GM15510 (cell line): ENCODE data around the gene TMEM97.

Experiments used
- POLR2A ChIP-seq: IDR thresholded peaks from 3 replicates; pipeline ENCODE4 v1.6.1; 2011; ENCODE audit warnings: borderline replicate concordance; ENCODE audit not compliant: insufficient read length; ENCODE audit errors: extremely low read depth

Gene TMEM97

GRCh38 chr17:28298449-28298848 is 20.6 kb upstream of the TMEM97 start:
- no peak for TF ChIP-seq POLR2A

- TF ChIP-seq POLR2A: no peak
These were observed 12.0 kb upstream of the TMEM97 start for GRCh38 chr17:28306954-28307401.

- TF ChIP-seq POLR2A: no peak
These were observed 5.2 kb upstream of the TMEM97 start for GRCh38 chr17:28313841-28314240.

- no peak for TF ChIP-seq POLR2A
These were observed 2.9 kb upstream of the TMEM97 start for GRCh38 chr17:28315846-28316705.

- TF ChIP-seq POLR2A: no peak
These were observed 1.7 kb upstream of the TMEM97 start for GRCh38 chr17:28317099-28317965.

GRCh38 chr17:28317966-28318758 is 838 bp upstream of the TMEM97 start:
- no peak for TF ChIP-seq POLR2A

- TF ChIP-seq POLR2A: no peak
These were observed 567 bp downstream of the TMEM97 start for GRCh38 chr17:28319598-28319935.

GRCh38 chr17:28320215-28321061 is 1.4 kb downstream of the TMEM97 start:
- TF ChIP-seq POLR2A: no peak

GRCh38 chr17:28324267-28324745 is 5.3 kb downstream of the TMEM97 start:
- TF ChIP-seq POLR2A: no peak

GRCh38 chr17:28324781-28325180 is 5.8 kb downstream of the TMEM97 start:
- no peak for TF ChIP-seq POLR2A

- TF ChIP-seq POLR2A: no peak
These were observed 6.2 kb downstream of the TMEM97 start for GRCh38 chr17:28325211-28325610.

GRCh38 chr17:28326114-28326513 is 7.1 kb downstream of the TMEM97 start:
- no peak for TF ChIP-seq POLR2A

GRCh38 chr17:28327031-28327607 is 8.1 kb downstream of the TMEM97 start:
- TF ChIP-seq POLR2A: no peak
